HEK293 (cell line): ENCODE data around the gene SHROOM3.

Experiments
- CTCF ChIA-PET: fragments of 350-600 bp; formaldehyde crosslinking; extraction: SDS; loops from one replicate; lab custom pipeline; 2021; ENCODE audit warnings: antibody characterized with exemption; lab: Yijun Ruan, JAX
- POLR2A ChIA-PET: fragments of 300-600 bp; formaldehyde crosslinking; extraction: SDS; loops from one replicate; lab custom pipeline; 2020; ENCODE audit warnings: antibody characterized with exemption, inconsistent platforms; lab: Yijun Ruan, JAX
- H3K27ac ChIP-seq: fragments of 200-500 bp; sonication (Bioruptor generic); 2 replicates; pipeline ENCODE4 v1.5.1; 2014; ENCODE audit warnings: low read depth, low read length, control low read depth, inconsistent platforms; ENCODE audit errors: extremely low read depth
- H3K36me3 ChIP-seq, 2 experiments: fragments of 200-500 bp in 1 of 2; sonication (Bioruptor generic) in 1 of 2; 1 replicate in 1 of 2; 2 replicates in 1 of 2; pipeline ENCODE4 v1.5.1; 2014 to 2017; ENCODE audit warnings: inconsistent platforms in 2 of 2, low read length in 2 of 2; ENCODE audit not compliant: control insufficient read depth in 2 of 2, insufficient read depth in 1 of 2
- H3K4me1 ChIP-seq: fragments of 200-500 bp; sonication (Bioruptor generic); 2 replicates; pipeline ENCODE4 v1.5.1; 2014; ENCODE audit warnings: mild to moderate bottlenecking, low read length, inconsistent platforms; ENCODE audit not compliant: control insufficient read depth, insufficient read depth
- H3K4me3 ChIP-seq: 2 replicates; pipeline ENCODE4 v1.5.1; 2011; ENCODE audit warnings: low read depth, mild to moderate bottlenecking, control low read depth, low read length, moderate library complexity
- H3K9me3 ChIP-seq: fragments of 200-500 bp; sonication (Bioruptor generic); 2 replicates; pipeline ENCODE4 v1.5.1; 2014; ENCODE audit warnings: low read depth, low read length, inconsistent platforms; ENCODE audit not compliant: control insufficient read depth, insufficient read depth
- GLIS1 ChIP-seq: fragments of 450-650 bp; formaldehyde crosslinking; IDR thresholded peaks from 2 replicates; pipeline ENCODE4 v1.5.1; 2016; ENCODE audit warnings: missing biosample characterization, missing genetic modification characterization
- GLIS2 ChIP-seq: fragments of 450-650 bp; formaldehyde crosslinking; IDR thresholded peaks from 2 replicates; pipeline ENCODE4 v1.5.1; 2016; ENCODE audit warnings: missing biosample characterization, missing genetic modification characterization
- SCRT2 ChIP-seq: fragments of 450-650 bp; formaldehyde crosslinking; IDR thresholded peaks from 2 replicates; pipeline ENCODE4 v1.5.1; 2016; ENCODE audit warnings: missing biosample characterization, missing genetic modification characterization
- TRIM28 ChIP-seq: IDR thresholded peaks from 2 replicates; pipeline ENCODE4 v1.6.1; 2011; ENCODE audit warnings: low read length, control low read depth, borderline replicate concordance
- YY1 ChIP-seq: fragments of 450-650 bp; formaldehyde crosslinking; IDR thresholded peaks from 2 replicates; pipeline ENCODE4 v1.5.1; 2018; ENCODE audit warnings: missing biosample characterization, missing genetic modification characterization
- ZBTB20 ChIP-seq: fragments of 450-650 bp; formaldehyde crosslinking; IDR thresholded peaks from 2 replicates; pipeline ENCODE4 v1.5.1; 2016; ENCODE audit warnings: missing biosample characterization, missing genetic modification characterization
- ZNF112 ChIP-seq: fragments of 450-650 bp; formaldehyde crosslinking; IDR thresholded peaks from 2 replicates; pipeline ENCODE4 v1.5.0; 2017; ENCODE audit warnings: missing biosample characterization, missing genetic modification characterization
- ZNF19 ChIP-seq: fragments of 450-650 bp; formaldehyde crosslinking; IDR thresholded peaks from 2 replicates; pipeline ENCODE4; 2016; ENCODE audit warnings: missing biosample characterization, missing genetic modification characterization, low read depth
- ZNF354C ChIP-seq: fragments of 450-650 bp; formaldehyde crosslinking; IDR thresholded peaks from 2 replicates; pipeline ENCODE4 v1.5.1; 2016; ENCODE audit warnings: missing biosample characterization, missing genetic modification characterization, low read depth, borderline replicate concordance
- ZNF366 ChIP-seq: fragments of 450-650 bp; formaldehyde crosslinking; conservative IDR thresholded peaks from 2 replicates; pipeline ENCODE4 v1.5.1; 2016; ENCODE audit warnings: missing biosample characterization, missing genetic modification characterization
- ZNF48 ChIP-seq: fragments of 450-650 bp; formaldehyde crosslinking; IDR thresholded peaks from 2 replicates; pipeline ENCODE4 v1.5.1; 2016; ENCODE audit warnings: missing biosample characterization, missing genetic modification characterization
- ZNF529 ChIP-seq: fragments of 450-650 bp; formaldehyde crosslinking; IDR thresholded peaks from 2 replicates; pipeline ENCODE4 v1.5.1; 2017; ENCODE audit warnings: missing genetic modification characterization, missing biosample characterization; ENCODE audit not compliant: insufficient replicate concordance
- ZNF600 ChIP-seq: fragments of 450-650 bp; formaldehyde crosslinking; IDR thresholded peaks from 2 replicates; pipeline ENCODE4 v1.5.1; 2016; ENCODE audit warnings: missing biosample characterization, missing genetic modification characterization
- ZNF629 ChIP-seq: fragments of 450-650 bp; formaldehyde crosslinking; IDR thresholded peaks from 2 replicates; pipeline ENCODE4 v1.5.1; 2017; ENCODE audit warnings: missing biosample characterization, missing genetic modification characterization
- ZNF664 ChIP-seq: fragments of 450-650 bp; formaldehyde crosslinking; IDR thresholded peaks from 2 replicates; pipeline ENCODE4 v1.5.1; 2016; ENCODE audit warnings: missing biosample characterization, missing genetic modification characterization
- ZSCAN23 ChIP-seq: fragments of 450-650 bp; formaldehyde crosslinking; IDR thresholded peaks from 2 replicates; pipeline ENCODE4 v1.5.1; 2016; ENCODE audit warnings: missing biosample characterization, missing genetic modification characterization
- TF ChIP-seq, protein P1 (sequence below): fragments of 450-650 bp; formaldehyde crosslinking; IDR thresholded peaks from 2 replicates; pipeline ENCODE4 v1.5.1; 2016; ENCODE audit warnings: missing biosample characterization, missing genetic modification characterization
- TF ChIP-seq, protein P2 (sequence below): fragments of 450-650 bp; IDR thresholded peaks from 2 replicates; pipeline ENCODE4 v1.5.1; 2018; ENCODE audit warnings: missing biosample characterization, mild to moderate bottlenecking, missing genetic modification characterization
- TF ChIP-seq, protein P3 (sequence below): fragments of 450-650 bp; formaldehyde crosslinking; IDR thresholded peaks from 2 replicates; pipeline ENCODE4 v1.5.1; 2016; ENCODE audit warnings: missing biosample characterization, missing genetic modification characterization, borderline replicate concordance
- TF ChIP-seq, protein P4 (sequence below): fragments of 450-650 bp; formaldehyde crosslinking; IDR thresholded peaks from 2 replicates; pipeline ENCODE4 v1.5.1; 2016; ENCODE audit warnings: missing biosample characterization, missing genetic modification characterization
- TF ChIP-seq, protein P5 (sequence below): fragments of 450-650 bp; formaldehyde crosslinking; IDR thresholded peaks from 2 replicates; pipeline ENCODE4 v1.5.1; 2017; ENCODE audit warnings: missing biosample characterization, missing genetic modification characterization

Gene SHROOM3

DNA sequence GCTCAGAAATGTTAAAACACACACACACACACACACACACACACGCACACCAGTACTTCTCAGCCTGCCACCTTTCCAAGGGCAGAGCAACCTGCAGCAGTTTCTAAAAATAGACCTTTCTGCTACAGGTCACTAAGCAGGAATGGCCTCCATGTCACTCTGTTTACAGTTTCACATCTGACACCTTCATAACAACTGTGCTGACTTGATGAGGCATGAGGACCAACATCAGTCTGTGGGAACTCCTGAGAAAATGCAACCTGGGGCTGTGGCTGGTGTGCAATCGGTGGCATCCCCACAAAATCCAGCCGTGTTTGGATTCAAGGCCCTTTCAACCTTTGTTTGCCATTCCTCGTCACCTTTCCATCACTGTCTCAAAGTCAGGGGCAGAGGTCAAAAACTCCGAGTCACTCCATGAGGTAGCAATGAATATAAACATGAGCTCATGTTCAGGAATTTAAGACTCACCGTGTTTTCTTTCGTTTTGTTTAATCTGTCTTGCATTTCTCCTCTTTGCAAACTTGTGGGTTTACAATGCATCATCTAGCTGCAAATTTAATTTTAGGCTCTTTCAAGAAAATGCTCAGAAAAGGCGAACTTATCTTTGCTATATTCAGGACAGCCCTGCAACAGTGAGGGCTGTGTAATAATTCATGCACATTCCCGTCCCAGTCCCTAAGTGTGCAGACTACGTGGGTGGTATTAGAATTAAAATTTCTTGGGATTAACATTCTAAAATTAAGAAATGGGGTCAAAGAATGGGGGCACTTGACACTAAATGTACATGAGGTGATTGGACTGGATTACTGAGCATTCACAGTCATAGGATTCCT is 135.3 kb downstream of the SHROOM3 start:
- Histone ChIP-seq H3K4me1 (peaks cover 9% of the 10 kb centered on the region), H3K4me3 (no peak overlapping the region), H3K9me3 (no peaks in the 10 kb centered on the region), H3K36me3 (no peaks in the 10 kb centered on the region), H3K27ac (no peak overlapping the region)
- ChIA-PET CTCF (no interaction called here), POLR2A (interaction anchor here (0.6 kb wide), 1 partner anchor 20 kb away, joined by 3 read pairs; no protein-coding TSS in a partner anchor)
- no peak for TF ChIP-seq ZNF112 (tag by site-specific recombination)
- 0 out of 2 replicates have a peak, but pooled peaks have one; percentile 24 for TF ChIP-seq ZNF366 (tag by site-specific recombination)
- TF ChIP-seq, protein P1, sequence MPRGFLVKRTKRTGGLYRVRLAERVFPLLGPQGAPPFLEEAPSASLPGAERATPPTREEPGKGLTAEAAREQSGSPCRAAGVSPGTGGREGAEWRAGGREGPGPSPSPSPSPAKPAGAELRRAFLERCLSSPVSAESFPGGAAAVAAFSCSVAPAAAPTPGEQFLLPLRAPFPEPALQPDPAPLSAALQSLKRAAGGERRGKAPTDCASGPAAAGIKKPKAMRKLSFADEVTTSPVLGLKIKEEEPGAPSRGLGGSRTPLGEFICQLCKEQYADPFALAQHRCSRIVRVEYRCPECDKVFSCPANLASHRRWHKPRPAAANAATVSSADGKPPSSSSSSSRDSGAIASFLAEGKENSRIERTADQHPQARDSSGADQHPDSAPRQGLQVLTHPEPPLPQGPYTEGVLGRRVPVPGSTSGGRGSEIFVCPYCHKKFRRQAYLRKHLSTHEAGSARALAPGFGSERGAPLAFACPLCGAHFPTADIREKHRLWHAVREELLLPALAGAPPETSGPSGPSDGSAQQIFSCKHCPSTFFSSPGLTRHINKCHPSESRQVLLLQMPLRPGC = 0 out of 2 replicates have a peak, but pooled peaks have one; percentile 26
- TF ChIP-seq, protein P2, sequence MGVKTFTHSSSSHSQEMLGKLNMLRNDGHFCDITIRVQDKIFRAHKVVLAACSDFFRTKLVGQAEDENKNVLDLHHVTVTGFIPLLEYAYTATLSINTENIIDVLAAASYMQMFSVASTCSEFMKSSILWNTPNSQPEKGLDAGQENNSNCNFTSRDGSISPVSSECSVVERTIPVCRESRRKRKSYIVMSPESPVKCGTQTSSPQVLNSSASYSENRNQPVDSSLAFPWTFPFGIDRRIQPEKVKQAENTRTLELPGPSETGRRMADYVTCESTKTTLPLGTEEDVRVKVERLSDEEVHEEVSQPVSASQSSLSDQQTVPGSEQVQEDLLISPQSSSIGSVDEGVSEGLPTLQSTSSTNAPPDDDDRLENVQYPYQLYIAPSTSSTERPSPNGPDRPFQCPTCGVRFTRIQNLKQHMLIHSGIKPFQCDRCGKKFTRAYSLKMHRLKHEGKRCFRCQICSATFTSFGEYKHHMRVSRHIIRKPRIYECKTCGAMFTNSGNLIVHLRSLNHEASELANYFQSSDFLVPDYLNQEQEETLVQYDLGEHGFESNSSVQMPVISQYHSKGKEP (tag by site-specific recombination) = no peak
- TF ChIP-seq, protein P3, sequence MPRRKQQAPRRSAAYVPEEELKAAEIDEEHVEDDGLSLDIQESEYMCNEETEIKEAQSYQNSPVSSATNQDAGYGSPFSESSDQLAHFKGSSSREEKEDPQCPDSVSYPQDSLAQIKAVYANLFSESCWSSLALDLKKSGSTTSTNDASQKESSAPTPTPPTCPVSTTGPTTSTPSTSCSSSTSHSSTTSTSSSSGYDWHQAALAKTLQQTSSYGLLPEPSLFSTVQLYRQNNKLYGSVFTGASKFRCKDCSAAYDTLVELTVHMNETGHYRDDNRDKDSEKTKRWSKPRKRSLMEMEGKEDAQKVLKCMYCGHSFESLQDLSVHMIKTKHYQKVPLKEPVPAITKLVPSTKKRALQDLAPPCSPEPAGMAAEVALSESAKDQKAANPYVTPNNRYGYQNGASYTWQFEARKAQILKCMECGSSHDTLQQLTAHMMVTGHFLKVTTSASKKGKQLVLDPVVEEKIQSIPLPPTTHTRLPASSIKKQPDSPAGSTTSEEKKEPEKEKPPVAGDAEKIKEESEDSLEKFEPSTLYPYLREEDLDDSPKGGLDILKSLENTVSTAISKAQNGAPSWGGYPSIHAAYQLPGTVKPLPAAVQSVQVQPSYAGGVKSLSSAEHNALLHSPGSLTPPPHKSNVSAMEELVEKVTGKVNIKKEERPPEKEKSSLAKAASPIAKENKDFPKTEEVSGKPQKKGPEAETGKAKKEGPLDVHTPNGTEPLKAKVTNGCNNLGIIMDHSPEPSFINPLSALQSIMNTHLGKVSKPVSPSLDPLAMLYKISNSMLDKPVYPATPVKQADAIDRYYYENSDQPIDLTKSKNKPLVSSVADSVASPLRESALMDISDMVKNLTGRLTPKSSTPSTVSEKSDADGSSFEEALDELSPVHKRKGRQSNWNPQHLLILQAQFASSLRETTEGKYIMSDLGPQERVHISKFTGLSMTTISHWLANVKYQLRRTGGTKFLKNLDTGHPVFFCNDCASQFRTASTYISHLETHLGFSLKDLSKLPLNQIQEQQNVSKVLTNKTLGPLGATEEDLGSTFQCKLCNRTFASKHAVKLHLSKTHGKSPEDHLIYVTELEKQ (tag by site-specific recombination) = 0 out of 2 replicates have a peak, but pooled peaks have one; percentile 23
- TF ChIP-seq TRIM28 = 0 out of 2 replicates have a peak, but pooled peaks have one; percentile 10
- 0 out of 2 replicates have a peak, but pooled peaks have one; percentile 18 for TF ChIP-seq SCRT2 (tag by site-specific recombination)
- no peak for TF ChIP-seq ZNF529 (tag by site-specific recombination)
- no peak for TF ChIP-seq ZNF48 (tag by site-specific recombination)
- no peak for TF ChIP-seq ZSCAN23 (tag by site-specific recombination)
- peak; percentile 25; the same call in 1 of the 2 replicates for TF ChIP-seq GLIS1
- TF ChIP-seq, protein P4, sequence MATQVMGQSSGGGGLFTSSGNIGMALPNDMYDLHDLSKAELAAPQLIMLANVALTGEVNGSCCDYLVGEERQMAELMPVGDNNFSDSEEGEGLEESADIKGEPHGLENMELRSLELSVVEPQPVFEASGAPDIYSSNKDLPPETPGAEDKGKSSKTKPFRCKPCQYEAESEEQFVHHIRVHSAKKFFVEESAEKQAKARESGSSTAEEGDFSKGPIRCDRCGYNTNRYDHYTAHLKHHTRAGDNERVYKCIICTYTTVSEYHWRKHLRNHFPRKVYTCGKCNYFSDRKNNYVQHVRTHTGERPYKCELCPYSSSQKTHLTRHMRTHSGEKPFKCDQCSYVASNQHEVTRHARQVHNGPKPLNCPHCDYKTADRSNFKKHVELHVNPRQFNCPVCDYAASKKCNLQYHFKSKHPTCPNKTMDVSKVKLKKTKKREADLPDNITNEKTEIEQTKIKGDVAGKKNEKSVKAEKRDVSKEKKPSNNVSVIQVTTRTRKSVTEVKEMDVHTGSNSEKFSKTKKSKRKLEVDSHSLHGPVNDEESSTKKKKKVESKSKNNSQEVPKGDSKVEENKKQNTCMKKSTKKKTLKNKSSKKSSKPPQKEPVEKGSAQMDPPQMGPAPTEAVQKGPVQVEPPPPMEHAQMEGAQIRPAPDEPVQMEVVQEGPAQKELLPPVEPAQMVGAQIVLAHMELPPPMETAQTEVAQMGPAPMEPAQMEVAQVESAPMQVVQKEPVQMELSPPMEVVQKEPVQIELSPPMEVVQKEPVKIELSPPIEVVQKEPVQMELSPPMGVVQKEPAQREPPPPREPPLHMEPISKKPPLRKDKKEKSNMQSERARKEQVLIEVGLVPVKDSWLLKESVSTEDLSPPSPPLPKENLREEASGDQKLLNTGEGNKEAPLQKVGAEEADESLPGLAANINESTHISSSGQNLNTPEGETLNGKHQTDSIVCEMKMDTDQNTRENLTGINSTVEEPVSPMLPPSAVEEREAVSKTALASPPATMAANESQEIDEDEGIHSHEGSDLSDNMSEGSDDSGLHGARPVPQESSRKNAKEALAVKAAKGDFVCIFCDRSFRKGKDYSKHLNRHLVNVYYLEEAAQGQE = no peak
- TF ChIP-seq ZNF354C (tag by site-specific recombination) = no peak
- no peak for TF ChIP-seq ZNF19 (tag by site-specific recombination)
- TF ChIP-seq ZNF664 = peak; percentile 20; the same call in 1 of the 2 replicates
- TF ChIP-seq ZBTB20 (tag by site-specific recombination) = peak; percentile 76
- peak; percentile 54 for TF ChIP-seq ZNF629 (tag by site-specific recombination)
- no peak for TF ChIP-seq YY1 (tag by site-specific recombination)
- TF ChIP-seq GLIS2 = no peak
- TF ChIP-seq ZNF600 = 0 out of 2 replicates have a peak, but pooled peaks have one; percentile 49
- TF ChIP-seq, protein P5, sequence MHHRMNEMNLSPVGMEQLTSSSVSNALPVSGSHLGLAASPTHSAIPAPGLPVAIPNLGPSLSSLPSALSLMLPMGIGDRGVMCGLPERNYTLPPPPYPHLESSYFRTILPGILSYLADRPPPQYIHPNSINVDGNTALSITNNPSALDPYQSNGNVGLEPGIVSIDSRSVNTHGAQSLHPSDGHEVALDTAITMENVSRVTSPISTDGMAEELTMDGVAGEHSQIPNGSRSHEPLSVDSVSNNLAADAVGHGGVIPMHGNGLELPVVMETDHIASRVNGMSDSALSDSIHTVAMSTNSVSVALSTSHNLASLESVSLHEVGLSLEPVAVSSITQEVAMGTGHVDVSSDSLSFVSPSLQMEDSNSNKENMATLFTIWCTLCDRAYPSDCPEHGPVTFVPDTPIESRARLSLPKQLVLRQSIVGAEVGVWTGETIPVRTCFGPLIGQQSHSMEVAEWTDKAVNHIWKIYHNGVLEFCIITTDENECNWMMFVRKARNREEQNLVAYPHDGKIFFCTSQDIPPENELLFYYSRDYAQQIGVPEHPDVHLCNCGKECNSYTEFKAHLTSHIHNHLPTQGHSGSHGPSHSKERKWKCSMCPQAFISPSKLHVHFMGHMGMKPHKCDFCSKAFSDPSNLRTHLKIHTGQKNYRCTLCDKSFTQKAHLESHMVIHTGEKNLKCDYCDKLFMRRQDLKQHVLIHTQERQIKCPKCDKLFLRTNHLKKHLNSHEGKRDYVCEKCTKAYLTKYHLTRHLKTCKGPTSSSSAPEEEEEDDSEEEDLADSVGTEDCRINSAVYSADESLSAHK (tag by site-specific recombination) = peak; percentile 65; the same call in 1 of the 2 replicates
